Astrocyte of the spinal cord (primary cell): ENCODE results near the gene ZMYND19.

Experiments
- DNase-seq: peaks from one replicate; pipeline ENCODE4 v3.0.0; 2011; ENCODE audit warnings: low read depth, low spot score
- H3K4me3 ChIP-seq: 2 replicates; pipeline ENCODE4 v1.5.1; 2011; ENCODE audit warnings: low read depth, mild to moderate bottlenecking, low read length, moderate library complexity
- in situ Hi-C: cut with HindIII; loops from 2 replicates; pipeline ENCODE4 v1.10.0; 2017; ENCODE audit warnings: low sequenced_read_pairs
- TF ChIP-seq, protein P1 (sequence below): IDR thresholded peaks from 2 replicates; pipeline ENCODE4 v1.5.1; 2012; ENCODE audit warnings: low read depth, mild to moderate bottlenecking, low read length, inconsistent platforms

Gene ZMYND19

DNA sequence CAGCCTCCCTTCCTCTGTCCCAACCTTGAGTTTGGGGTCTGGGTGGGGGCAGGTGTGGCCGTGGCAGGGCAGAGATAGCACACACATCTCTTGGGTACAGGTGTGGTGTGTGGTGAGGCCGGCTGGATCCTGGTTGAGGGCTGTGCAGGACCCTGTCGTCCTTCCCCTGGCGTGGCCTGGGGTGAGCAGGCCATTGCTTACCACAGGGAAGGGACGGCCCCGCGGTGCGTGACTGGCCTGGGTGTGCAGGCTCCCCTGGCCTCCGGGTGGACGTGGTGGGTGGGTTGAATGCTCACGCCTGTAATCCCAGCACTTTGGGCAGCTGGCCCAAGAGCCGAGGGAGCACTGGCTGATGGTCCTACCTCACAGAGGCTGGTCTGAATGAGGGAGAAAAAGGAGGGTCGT, 16.4 kb upstream of the ZMYND19 start:
- no peak for DNase-seq
- H3K4me3 ChIP-seq = peak overlapping the region; percentile 44
- TF ChIP-seq, protein P1, sequence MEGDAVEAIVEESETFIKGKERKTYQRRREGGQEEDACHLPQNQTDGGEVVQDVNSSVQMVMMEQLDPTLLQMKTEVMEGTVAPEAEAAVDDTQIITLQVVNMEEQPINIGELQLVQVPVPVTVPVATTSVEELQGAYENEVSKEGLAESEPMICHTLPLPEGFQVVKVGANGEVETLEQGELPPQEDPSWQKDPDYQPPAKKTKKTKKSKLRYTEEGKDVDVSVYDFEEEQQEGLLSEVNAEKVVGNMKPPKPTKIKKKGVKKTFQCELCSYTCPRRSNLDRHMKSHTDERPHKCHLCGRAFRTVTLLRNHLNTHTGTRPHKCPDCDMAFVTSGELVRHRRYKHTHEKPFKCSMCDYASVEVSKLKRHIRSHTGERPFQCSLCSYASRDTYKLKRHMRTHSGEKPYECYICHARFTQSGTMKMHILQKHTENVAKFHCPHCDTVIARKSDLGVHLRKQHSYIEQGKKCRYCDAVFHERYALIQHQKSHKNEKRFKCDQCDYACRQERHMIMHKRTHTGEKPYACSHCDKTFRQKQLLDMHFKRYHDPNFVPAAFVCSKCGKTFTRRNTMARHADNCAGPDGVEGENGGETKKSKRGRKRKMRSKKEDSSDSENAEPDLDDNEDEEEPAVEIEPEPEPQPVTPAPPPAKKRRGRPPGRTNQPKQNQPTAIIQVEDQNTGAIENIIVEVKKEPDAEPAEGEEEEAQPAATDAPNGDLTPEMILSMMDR = no peak
- in situ Hi-C loops = no loop called here

DNA sequence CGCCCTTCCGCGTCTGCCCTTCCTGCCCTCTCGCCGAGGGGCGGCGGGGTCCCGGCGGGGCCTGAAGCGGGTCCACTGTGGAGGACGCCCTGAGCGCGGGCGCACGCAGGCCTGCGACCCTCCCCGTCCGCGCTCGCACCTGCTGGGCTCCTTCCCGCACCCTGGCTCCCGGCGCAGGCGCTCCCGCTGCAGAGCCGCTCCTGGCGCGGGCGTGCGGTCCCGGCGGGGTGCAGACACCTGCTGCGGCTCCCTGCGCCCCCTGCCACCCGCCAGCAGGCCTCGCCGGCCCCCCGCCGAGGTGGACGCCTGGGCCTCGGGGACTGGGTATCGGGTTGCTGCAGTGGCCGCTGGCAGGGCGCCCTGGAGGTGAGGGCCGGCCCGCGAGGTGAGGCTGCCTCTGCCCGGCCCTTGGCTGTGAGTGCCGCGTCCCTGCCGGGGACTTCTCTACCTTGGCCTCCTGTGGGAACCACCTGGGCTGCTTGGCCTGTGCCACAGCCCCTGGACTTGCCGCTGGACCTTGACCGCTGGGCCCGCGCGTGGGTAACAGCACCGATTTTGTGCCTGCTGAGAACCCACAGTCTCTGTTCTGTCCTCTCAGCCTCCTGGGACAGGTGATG, 15.8 kb upstream of the ZMYND19 start:
- peak overlapping the region; percentile 44 for H3K4me3 ChIP-seq
- TF ChIP-seq, protein P1 = no peak
- in situ Hi-C loops = no loop called here
- no peak for DNase-seq

DNA sequence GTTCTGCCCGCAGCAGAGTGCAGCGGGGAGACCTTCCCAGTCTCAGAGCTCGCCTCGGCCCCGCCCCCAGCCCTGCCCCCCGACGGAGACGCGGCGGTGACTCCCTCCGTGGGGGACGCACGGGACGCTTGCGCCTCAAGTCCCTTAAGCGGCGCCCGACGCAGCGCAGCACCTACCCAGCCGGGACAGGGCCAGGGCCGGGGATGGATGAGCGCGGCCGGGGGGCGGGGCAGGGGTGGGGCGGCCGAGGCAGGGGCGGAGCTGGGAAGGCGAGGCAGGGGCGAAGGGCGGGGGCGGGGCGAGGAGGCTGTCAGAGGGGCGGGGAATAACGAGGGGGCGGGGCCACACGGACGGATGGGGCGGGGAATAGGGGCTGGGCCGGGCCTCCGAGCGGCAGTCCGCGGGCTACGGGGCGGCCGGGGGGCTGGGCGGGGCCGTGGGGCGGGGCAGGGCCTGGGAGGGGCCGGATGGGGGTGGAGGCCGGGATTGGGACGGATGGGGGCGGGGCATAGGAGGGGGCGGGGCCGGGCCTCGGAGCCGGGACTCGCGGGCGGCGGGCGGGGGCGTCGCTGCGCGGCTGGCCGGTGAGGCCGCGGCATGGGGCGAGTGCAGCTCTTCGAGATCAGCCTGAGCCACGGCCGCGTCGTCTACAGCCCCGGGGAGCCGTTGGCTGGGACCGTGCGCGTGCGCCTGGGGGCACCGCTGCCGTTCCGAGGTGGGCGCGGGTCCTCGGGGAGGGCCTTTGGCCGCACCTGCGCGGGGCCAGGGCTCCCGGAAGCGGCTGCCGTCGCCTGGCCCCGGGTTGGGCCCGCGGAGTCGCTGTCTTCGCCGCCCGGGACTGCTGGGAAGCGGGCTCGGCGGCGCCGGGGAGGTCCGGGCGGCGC, 15.1 kb upstream of the ZMYND19 start, which contains the start of gene ARRDC1:
ARRDC1 (plus strand) TSS at position 566 of the 884 bp plus-strand sequence; CDS start at position 598, 32 bp downstream.
- in situ Hi-C loops = no loop called here
- peak; percentile 89 for DNase-seq
- TF ChIP-seq, protein P1 = no peak
- H3K4me3 ChIP-seq = peak within 1 kb of the TSS; percentile 44

DNA sequence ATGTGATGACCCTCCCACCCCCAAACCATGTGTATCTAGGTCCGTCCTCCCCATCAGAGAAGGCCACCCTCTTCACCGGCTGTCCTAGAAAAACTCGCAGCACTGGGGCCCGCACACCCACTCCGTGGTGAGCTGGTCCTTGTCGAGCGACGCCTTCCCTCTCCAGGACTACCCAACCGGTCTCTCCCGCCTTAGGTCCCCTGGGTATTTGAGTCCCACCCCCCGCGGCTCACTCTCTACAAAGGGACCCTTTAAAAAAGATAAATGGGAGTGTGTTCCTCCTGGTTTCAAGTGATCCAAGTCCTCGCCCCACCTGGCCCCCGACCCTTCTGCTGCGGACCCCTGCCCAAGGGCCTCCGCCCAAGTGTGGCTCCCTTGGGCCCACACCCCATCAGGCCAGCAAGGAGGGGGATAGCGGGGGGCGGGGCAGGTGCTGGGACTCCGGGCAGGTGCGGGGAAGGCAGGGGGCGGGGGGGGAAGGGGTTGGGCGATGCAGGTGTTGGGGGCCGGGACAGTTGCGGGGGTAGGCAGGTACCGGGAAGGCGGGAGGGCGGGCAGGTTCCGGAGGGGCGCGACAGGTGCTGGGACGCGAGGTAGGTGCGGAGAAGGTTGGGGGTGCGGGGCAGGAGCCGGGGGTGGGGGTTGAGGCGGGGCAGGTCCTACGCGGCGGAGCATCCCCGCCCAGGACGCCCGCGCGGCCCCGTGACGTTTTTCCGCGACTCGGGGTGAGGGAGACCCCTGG, 14.2 kb upstream of the ZMYND19 start:
- H3K4me3 ChIP-seq = peak overlapping the region; percentile 41
- TF ChIP-seq, protein P1 = no peak
- no peak for DNase-seq
- in situ Hi-C loops = no loop called here

DNA sequence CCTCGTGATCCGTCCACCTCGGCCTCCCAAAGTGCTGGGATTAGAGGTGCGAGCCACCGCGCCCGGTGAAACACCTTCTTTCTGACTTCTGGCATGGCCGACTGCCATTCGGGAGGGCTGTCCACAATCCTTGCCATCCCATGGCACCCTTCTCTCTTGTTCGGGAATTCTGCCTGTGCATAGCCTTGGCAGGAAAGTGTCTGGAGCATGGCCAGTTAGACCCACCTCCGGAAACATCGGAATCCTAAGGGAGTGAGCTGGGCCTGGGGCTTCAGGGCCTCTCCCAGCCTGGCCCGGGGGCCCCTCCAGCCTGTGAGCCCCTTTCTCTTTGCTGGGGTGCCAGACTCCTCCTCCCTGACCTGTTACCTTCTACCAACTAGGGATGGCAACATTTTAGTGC, 13.6 kb upstream of the ZMYND19 start:
- H3K4me3 ChIP-seq = no peak overlapping the region
- in situ Hi-C loops = no loop called here
- TF ChIP-seq, protein P1 = no peak
- no peak for DNase-seq

DNA sequence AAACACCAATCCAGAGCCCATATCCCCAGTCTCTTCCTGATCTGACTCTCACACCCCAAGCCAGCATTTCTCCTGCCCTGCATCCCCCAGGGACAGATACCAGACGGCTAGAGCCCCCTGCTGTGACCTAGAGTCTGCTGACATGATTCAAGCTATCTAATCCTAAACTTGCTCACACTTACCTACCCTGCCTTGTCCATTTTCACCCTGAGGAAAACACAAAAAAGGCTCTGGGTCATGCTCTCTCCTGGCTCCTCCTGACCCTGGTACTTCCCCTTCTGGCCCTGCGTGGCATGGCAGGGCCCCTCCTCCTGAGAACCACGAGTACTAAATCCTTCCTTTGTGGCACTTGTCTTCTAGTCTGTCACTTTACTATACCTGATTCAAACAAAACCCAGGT, 12.3 kb upstream of the ZMYND19 start:
- H3K4me3 ChIP-seq = no peak overlapping the region
- in situ Hi-C loops = no loop called here
- TF ChIP-seq, protein P1 = no peak
- no peak for DNase-seq
